GM19043 (cell line): Measurements from ENCODE around the gene AWAT2.

Experiments used
- ATAC-seq: cut with Tn5 transposase; IDR thresholded peaks from one replicate; pipeline ENCODE4 v1.9.1; 2021; ENCODE audit warnings: low read depth; ENCODE audit not compliant: unreplicated experiment

Gene AWAT2

GRCh38 chrX:70042399-70043371 is 7.1 kb downstream of the AWAT2 start:
- ATAC-seq = no peak

- no peak for ATAC-seq
These were observed 7.7 kb downstream of the AWAT2 start for GRCh38 chrX:70041993-70042392.

GRCh38 chrX:70039758-70040157 is 10.0 kb downstream of the AWAT2 start:
- ATAC-seq = no peak

GRCh38 chrX:70038951-70039350 is 10.8 kb downstream of the AWAT2 start:
- no peak for ATAC-seq

GRCh38 chrX:70038515-70038914 is 11.2 kb downstream of the AWAT2 start:
- no peak for ATAC-seq

- no peak for ATAC-seq
These were observed 15.1 kb downstream of the AWAT2 start for GRCh38 chrX:70034646-70035045.

GRCh38 chrX:70033348-70034051 is 16.2 kb downstream of the AWAT2 start:
- ATAC-seq = no peak

- ATAC-seq = no peak
These were observed 16.9 kb downstream of the AWAT2 start for GRCh38 chrX:70032792-70033191.

- ATAC-seq = no peak
These were observed 19.4 kb downstream of the AWAT2 start for GRCh38 chrX:70030301-70030767.

GRCh38 chrX:70029863-70030262 is 19.9 kb downstream of the AWAT2 start:
- ATAC-seq = no peak

- ATAC-seq = no peak
These were observed 22.9 kb downstream of the AWAT2 start for GRCh38 chrX:70026851-70027200.

- ATAC-seq = no peak
These were observed 23.5 kb downstream of the AWAT2 start for GRCh38 chrX:70026112-70026850.

- ATAC-seq = no peak
These were observed 24.3 kb downstream of the AWAT2 start for GRCh38 chrX:70025464-70025863.

GRCh38 chrX:70022616-70023015 is 27.1 kb downstream of the AWAT2 start:
- no peak for ATAC-seq

GRCh38 chrX:70016513-70016912 is 33.2 kb downstream of the AWAT2 start:
- no peak for ATAC-seq

GRCh38 chrX:70013466-70014381 is 36.0 kb downstream of the AWAT2 start:
- ATAC-seq = no peak

GRCh38 chrX:70012756-70013155 is 37.0 kb downstream of the AWAT2 start:
- no peak for ATAC-seq

GRCh38 chrX:70009970-70010369 is 39.8 kb downstream of the AWAT2 start:
- ATAC-seq = no peak

GRCh38 chrX:70009049-70009448 is 40.7 kb downstream of the AWAT2 start:
- no peak for ATAC-seq

- ATAC-seq = no peak
These were observed 41.8 kb downstream of the AWAT2 start for GRCh38 chrX:70007946-70008345.
